Epithelial cell of prostate (primary cell): ENCODE results near the gene TAF5.
"Not testable (repeated sequence)": the region's sequence is repeated elsewhere in the genome, so short reads cannot be mapped to it uniquely, and the experiment has no call there.

Source experiments
- DNase-seq: peaks from one replicate; pipeline ENCODE4 v3.0.0-alpha.2; 2011; ENCODE audit warnings: low read depth, low spot score
- H3K27ac ChIP-seq: fragments of 450-650 bp; 2 replicates; pipeline ENCODE4 v1.5.1; 2017; ENCODE audit warnings: mild to moderate bottlenecking

TAF5 gene

DNA sequence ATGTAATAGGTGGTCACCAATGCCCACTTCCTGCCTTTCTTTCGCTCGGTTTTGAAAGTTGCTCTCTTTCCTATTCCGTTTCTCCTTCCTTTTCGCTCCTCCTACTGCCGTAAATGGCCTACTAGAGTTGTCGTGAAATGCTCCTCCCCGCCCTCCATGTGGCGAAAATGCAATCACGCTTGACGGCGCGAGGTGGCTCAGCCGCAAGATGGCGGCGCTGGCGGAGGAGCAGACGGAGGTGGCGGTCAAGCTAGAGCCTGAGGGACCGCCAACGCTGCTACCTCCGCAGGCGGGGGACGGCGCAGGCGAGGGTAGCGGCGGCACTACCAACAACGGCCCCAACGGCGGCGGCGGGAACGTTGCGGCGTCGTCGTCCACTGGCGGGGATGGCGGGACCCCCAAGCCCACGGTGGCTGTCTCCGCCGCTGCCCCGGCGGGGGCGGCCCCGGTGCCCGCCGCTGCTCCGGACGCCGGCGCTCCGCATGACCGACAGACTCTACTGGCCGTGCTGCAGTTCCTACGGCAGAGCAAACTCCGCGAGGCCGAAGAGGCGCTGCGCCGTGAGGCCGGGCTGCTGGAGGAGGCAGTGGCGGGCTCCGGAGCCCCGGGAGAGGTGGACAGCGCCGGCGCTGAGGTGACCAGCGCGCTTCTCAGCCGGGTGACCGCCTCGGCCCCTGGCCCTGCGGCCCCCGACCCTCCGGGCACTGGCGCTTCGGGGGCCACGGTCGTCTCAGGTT, at the start of gene TAF5:
Gene TAF5, plus strand, starts transcription at position 195 of the 737 bp plus-strand sequence. Its CDS starts 14 bp downstream, at position 209.
- peak within 1 kb of the TSS; percentile 58 for H3K27ac ChIP-seq
- peak; percentile 83 for DNase-seq

DNA sequence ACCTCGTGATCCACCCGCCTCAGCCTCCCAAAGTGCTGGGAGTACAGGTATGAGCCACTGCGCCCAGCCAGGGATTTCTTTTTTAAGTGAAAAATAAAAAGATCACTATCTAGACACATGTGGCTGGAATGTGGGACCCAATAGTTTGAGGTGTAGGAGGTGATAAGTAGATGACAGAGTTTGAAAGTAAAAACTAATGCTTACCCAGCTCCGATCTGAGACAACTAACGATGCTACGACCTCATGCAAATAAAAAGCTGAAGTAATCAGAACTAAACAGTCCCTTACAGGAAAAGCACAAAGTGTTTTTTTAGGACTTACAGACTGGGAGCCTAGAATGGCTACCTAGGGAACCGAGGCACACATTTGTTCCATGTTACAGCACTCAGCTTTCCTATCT, 39.9 kb upstream of the TAF5 start:
- DNase-seq, result no peak
- H3K27ac ChIP-seq, result no peak overlapping the region

DNA sequence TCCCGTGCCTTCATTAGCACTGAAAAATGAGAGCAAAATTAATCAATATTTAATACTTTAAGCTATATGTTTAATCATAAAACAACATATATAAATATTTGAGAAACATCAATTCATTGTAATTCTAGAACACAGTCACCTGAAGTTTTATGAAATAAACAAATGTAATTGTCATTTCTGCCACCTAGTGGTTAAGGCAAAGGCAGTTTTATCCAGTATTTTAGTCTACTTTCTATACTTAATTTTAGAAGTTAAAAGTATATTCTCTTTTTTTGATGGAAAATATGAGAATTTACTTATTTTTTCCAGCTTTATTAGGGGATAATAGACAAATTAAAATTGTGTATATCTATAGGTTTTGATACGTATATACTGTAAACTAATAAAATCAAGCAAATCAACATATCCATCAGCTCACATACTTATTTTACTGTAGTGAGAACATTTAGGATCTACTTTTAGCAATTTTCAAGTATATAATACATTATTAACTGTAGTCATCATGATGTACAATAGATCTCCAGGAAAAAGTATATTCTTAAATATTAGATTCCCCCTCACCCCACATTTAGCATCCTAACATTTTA, 33.7 kb upstream of the TAF5 start:
- no peak for DNase-seq

DNA sequence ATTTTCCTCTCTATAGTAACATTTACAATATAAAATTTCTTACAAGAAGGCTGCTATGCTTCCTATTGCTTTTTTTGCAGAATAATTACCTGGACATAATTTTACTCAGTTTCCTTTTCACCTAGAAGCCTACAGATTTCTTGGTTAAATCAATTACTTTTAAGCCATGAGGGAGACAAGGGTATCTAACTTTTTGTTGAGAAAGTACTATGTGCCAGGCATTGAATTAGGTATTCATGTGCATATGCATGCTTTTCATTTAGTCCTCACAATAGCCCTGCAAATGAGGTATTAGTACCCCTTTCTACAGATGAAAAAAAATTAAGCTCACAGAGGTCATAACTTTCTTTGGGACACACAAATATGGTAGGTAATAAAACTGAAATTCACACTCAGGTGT, 33.2 kb upstream of the TAF5 start:
- H3K27ac ChIP-seq, result no peak overlapping the region
- DNase-seq, result no peak

More for the DNA sequence above, 33.7 kb upstream of the TAF5 start:
- no peak overlapping the region for H3K27ac ChIP-seq

DNA sequence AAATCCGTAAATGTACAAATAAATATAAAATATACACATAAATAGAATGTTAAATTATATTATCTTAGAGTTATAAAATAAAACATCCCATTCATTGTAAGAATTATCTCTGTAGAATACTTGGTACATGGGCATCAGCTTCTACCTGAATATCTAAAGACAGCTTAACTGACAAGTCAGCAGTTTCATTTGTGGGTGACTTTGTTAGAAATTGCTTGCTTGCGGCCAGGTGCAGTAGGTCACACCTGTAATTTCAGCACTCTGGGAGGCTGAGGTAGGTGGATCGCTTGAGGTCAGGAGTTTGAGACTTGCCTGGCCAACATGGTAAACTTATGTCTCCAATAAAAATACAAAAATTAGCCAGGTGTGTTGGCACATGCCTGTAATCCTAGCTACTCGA, 31.4 kb upstream of the TAF5 start:
- DNase-seq, result no peak
- no peak overlapping the region for H3K27ac ChIP-seq

DNA sequence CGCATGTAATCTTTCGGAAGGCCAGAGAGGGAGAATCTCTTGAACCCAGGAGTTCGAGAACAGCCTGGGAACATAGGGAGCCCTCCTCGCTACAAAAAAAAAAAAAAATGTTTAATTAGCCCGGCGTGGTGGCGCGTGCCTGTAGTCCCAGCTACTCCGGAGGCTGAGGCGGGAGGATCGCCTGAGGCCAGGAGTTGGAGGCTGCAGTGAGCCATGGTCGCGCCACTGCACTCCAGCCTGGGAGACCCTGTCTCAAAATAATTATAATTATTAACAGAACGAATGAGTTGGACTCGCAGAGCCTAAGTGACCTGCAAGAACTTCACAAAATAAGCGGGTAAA, 17.6 kb upstream of the TAF5 start:
- DNase-seq, result no peak
- peak overlapping the region; percentile 43 for H3K27ac ChIP-seq

DNA sequence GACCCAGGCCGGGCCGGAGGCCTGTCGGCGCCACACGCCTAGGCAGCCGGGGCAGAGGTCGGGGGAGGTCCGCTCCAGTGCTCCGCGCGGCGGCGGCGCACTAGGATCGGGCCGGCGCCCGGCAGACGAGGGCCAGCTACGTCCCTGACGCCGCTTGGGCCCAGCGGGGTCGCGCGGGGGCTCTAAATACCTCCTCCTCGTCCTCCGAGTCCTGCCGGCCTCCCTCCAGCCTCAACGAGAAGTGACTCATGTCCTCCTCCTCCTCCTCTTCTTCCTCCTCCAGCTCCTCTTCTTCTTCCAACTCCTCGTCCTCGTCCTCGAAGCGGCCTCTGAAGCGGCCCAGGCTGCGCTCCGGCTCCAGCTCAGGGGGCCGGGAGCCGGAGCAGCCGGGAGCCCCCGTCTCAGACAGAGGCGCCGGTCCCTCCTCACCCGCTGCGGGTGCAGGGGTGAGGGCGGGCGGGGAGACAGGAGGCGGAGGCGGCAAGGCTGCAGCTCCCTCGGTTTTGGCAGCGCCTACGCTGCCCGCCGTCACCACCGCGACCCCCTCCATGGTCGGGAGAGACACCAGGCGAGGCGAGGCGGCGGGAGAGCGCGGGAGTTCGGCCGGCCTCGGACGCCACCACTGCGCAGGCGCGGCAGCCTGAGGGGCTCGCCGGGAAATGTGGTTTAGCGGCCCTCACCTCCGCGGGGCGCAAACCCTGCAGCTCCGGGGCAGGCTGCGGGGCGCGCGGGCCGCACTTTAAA, 17.1 kb upstream of the TAF5 start, which contains the start of gene PCGF6:
Gene PCGF6, minus strand, starts transcription at position 624 of the 744 bp plus-strand sequence. Its CDS starts 74 bp downstream, at position 550.
- peak within 1 kb of the TSS; percentile 43 for H3K27ac ChIP-seq
- no peak for DNase-seq

DNA sequence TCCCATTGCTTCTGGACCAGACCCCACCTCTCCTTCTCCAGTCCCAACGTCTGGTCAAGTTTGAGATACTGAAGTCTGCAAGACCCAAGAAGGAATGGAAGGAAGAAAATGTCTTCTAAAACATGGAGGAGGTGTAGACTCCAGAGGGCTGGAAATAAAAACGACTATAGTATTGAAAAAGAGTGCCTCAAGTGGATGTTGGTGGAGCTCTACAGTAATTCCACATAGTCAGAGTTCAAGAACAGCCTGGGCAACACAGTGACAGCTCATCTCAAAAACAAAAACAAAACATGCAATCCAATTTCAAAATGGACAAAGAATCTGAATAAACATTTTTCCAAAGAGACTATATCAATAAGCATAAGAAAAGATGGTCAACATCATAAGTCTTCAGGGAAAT, 14.5 kb upstream of the TAF5 start:
- no peak overlapping the region for H3K27ac ChIP-seq
- DNase-seq, result no peak

DNA sequence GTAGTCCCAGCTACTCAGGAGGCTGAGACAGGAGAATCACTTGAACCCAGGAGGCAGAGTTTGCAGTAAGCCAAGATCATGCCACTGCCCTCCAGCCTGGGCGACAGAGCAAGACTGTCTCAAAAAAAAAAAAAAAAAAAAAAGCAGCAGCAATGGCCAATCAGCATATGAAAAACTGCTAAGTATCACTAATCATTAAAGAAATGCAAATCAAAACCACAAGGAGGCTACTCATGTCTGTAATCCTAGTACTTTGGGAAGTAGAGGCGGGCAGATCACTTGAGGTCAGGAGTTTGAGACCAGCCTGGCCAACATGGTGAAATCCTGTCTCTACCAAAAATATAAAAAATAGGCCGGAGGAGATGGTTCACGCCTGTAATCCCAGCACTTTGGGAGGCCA, 13.2 kb upstream of the TAF5 start:
- not testable (repeated sequence) for DNase-seq, H3K27ac ChIP-seq

DNA sequence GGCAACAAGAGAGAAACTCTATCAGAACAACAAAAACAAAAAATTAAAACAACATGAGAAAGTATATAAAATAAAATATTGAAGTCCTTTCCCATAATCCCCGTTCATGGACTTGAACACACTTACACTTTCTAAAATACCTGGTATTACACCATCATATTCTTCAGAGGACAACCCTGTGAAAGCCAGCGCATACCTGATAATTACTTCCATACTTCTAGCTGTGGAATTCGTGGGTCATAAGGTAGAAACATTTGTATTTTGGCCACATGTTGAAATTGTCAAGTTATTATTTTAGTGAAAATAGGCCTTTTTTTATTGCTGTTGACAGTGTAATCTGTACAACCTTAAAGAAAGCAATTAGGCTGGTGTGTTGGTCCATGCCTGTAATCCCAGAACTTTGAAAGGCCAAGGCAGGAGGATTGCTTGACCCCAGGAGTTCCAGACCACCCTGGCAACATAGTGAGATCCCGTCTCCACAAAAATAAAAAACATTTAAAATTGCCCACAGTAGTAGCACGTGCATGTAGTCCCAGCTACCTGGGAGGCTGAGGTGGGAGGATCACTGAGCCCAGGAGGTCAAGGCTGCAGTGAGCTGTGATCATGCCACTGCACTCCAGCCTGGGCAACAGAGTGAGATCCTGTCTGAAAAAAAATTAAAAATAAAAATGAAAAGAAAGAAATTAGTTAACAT, 11.7 kb upstream of the TAF5 start:
- H3K27ac ChIP-seq, result peak overlapping the region; percentile 14
- DNase-seq, result no peak

DNA sequence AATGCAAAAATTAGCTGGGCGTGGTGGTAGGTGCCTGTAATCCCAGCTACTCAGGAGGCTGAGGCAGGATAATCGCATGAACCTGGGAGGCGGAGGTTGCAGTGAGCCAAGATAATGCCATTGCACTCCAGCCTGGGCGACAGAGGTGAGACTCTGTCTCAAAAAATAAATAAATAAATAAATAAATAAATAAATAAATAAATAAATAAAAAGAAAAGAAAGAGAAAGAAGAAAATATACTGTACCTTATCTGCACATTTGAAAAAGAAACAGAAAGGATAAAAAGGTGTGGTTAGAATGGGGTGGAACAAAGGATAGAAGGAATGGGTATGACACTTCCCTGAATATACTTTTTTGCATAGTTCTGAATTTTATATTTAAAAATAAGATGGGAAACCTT, 8.3 kb upstream of the TAF5 start:
- DNase-seq, H3K27ac ChIP-seq: not testable (repeated sequence)

DNA sequence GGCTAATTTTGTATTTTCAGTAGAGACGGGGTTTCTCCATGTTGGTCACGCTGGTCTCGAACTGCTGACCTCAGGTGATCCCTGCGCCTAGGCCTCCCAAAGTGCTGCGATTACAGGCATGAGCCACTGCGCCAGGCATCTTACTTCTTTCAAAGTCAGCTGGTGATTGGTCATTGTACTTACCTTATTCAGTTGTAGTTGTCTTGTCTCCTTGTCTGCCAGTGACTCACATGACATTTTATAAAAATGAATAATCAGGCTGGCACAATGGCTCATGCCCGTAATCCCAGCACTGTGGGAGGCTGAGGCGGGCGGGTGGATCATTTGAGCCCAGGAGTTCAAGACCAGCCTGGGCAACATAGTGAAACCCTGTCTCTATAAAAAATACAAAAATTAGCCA, 7.0 kb upstream of the TAF5 start:
- peak; percentile 56 for DNase-seq
- H3K27ac ChIP-seq, result not testable (repeated sequence)

DNA sequence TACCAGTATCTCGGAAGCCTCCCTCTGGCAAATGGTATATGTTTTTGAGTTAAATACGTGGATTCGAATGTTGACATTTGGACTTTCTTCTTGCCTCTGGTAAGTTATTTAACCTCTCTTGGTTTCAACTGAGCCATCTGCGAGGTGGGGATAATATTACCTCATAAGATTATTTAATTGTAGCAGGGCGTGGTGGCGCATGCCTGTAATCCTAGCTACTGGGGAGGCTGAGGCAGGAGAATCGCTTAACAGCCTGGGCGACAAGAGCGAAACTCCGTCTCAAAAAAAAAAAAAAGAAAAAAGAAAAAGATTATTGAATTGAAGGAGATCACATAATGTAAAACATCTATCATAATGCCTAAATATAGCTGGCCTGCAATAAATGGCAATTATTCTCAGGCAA, 396 bp upstream of the TAF5 start:
- DNase-seq, result no peak
- H3K27ac ChIP-seq, result peak overlapping the region; percentile 58

DNA sequence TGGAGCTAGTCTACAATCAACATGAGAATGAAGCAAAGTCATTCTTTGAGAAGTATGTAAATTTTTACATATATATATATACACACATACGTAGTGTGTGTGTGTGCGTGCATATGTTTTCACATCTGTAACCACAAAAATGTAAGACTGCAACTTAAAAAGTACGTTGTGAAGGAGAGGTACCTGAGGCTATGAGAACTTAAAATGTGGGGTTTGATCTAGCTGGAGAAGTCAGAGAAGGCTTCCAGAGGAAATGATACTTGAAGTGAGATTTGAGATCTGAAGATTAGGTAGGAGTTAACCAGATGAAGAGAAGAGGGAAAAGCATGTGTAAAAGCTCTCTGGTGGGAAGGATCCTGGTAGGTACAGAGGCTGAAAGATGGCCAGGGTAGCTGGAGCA, 5.8 kb downstream of the TAF5 start:
- no peak for DNase-seq
- H3K27ac ChIP-seq, result no peak overlapping the region

DNA sequence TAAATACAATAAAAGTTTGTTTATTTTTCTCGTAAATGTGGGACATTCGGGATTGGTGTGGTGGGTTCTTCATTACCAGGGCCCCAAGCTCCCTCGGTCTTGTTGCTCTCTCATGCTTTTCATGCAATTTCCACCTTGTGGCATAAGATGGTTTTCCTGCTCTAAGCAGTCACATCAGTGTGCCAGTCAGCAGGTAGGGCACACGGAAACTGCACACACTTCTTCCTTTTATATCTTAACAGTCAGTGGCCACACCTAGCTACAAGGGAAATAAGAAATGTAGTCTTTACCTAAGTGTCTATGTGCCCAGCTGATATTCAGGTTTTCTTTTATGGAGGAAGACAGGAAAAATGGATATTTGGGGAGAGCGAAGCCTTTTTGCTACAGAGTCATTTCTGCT, 6.5 kb downstream of the TAF5 start:
- H3K27ac ChIP-seq, result no peak overlapping the region
- no peak for DNase-seq

DNA sequence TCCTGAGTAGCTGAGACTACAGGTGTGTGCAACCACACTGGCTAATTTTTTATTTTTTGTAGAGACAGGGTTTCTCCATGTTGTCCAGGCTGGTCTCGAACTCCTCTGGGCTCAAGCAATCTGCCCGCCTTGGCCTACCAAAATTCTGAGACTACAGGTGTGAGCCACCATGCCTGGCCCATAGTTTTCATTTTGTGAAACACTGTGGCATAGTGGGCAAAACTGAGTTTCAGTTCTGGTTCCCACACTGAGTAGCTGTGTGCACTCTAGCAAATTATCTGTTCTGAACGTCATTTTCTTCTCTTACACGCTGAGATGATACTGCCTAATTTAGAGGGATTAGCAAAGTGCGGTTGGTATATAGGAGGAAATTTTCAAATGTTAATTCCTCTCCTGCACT, 15.0 kb downstream of the TAF5 start:
- no peak overlapping the region for H3K27ac ChIP-seq
- DNase-seq, result no peak

DNA sequence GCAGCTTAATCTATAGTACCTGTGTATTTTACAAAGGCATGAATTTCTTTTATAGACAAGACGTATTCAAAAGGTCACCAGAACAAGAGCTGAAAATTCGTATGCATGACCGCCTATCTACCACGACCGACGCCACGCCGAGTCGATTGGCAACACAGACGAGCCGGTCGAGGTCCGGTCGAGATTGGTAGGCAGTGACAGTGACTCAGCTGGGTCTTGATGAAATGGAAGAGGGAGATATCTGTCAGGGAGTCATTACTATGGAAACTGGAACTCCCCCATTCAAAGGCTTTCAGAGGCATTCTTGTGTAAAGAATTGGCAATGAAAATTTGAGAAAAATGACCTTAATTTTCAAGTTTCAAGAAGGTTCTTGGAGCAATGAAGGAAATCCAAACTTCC, 26.4 kb downstream of the TAF5 start:
- DNase-seq, result no peak
- H3K27ac ChIP-seq, result no peak overlapping the region

DNA sequence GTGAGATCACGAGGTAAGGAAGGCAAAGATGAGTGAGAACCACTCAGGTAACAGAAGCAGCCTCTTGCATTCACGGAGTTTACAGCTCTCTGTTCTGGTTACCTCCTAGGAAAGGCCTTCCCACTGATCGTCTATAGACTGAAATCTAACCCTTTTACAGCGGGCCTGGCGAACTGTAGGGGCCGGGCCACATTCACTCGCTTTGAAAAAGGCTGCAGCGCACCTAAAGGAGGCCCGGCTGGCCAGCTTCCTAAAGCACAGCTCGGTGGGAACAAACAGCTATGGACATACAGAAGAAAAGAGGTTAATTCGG, 27.9 kb downstream of the TAF5 start:
- H3K27ac ChIP-seq, result peak overlapping the region; percentile 63
- no peak for DNase-seq

DNA sequence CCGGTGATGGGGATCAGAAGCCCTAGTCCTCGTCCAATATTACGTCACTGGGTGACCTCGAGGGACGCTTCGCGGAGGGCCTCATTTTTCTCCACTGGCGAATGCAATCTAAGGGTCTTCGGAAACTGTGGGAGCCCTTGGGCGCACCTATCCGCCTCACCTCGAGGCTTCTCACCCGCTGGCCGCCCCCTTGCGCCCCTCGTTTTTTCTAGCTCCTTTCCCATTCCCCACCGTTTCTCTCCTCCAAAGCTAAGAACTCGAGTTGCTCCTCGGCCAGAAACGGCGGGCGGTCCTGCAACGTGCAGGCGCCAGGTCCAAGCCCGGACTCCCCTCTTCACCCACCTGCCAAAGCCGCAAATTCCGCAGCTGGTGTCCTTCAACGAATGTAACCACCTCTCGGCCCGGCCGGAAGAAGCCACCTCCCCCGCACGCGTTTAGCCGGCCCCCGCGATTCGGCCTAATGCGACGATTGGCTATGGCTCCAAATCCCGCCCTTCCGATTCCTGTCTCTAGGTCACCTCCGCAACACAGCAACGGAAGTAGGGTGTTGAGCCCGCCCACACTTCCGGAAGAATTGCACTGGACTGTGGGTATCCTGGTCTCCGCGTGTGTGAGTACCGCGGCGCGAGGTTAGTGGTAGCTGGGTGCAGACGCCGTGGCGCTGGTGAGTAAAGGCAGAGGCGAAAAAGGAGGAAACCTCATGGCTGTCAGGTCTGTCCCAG, 28.5 kb downstream of the TAF5 start, which contains the start of the genes ATP5MK and PDCD11:
Gene ATP5MK, minus strand, starts transcription at position 409 of the 722 bp plus-strand sequence. CDS start 4,018 bp downstream, outside the sequence.
Gene PDCD11, plus strand, starts transcription at position 560 of the 722 bp plus-strand sequence. CDS start 1,801 bp downstream, outside the sequence.
- peak within 1 kb of the TSS; percentile 63 for H3K27ac ChIP-seq
- peak; percentile 92 for DNase-seq

DNA sequence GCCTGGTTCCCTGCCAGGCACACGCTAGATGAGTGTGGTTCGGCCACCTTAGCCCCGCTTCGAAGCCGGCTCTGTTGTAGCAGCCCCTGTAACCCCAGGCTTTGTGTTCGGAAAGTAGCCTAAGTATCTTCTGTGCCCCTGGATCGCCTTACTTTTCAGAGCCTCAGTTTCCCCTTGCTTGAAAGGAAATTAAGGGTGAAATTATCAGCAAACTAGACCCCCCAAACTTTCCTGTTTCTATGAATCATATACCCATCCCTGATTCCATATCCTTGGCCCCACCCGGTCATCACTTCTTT, 29.0 kb downstream of the TAF5 start:
- DNase-seq, result no peak
- H3K27ac ChIP-seq, result peak overlapping the region; percentile 63
